OCI-LY3 (cell line): Measurements from ENCODE around the gene CFAP298.

Experiments
- H2AFZ ChIP-seq: fragments of 200-600, 300-600 bp; shearing (Covaris generic); 2 replicates; pipeline ENCODE4 v1.6.0; 2014; ENCODE audit warnings: antibody characterized with exemption, low read depth, low read length
- H3K27ac ChIP-seq: fragments of 200-600, 300-600 bp; sonication (generic); 2 replicates; pipeline ENCODE4 v1.5.1; 2014; ENCODE audit warnings: mild to moderate bottlenecking, low read length, moderate library complexity, mixed read lengths
- H3K27me3 ChIP-seq: fragments of 200-600, 300-600 bp; sonication (generic); 2 replicates; pipeline ENCODE4 v1.6.1; 2014; ENCODE audit warnings: low read depth, low read length, mixed read lengths
- H3K36me3 ChIP-seq: fragments of 200-600, 300-600 bp; sonication (generic); replicated peaks from 2 replicates; pipeline ENCODE3; 2014; ENCODE audit warnings: low read depth, low read length, mixed read lengths
- H3K4me1 ChIP-seq: fragments of 300-600, 200-600 bp; sonication (generic); 2 replicates; pipeline ENCODE4 v1.6.1; 2014; ENCODE audit warnings: low read length, mixed read lengths
- H3K4me2 ChIP-seq: fragments of 200-600, 300-600 bp; sonication (generic); 2 replicates; pipeline ENCODE4 v1.6.1; 2014; ENCODE audit warnings: low read length, mixed read lengths
- H3K4me3 ChIP-seq: fragments of 300-600, 200-600 bp; sonication (generic); 2 replicates; pipeline ENCODE4 v1.5.1; 2014; ENCODE audit warnings: antibody characterized with exemption, mild to moderate bottlenecking, low read length, moderate library complexity
- H3K79me2 ChIP-seq: fragments of 300-600, 200-600 bp; shearing (Covaris generic); 2 replicates; pipeline ENCODE4 v1.6.1; 2014; ENCODE audit warnings: mild to moderate bottlenecking, low read length, mixed read lengths
- H3K9ac ChIP-seq: fragments of 300-600, 200-600 bp; shearing (Covaris generic); 2 replicates; pipeline ENCODE4 v1.6.0; 2014; ENCODE audit warnings: mild to moderate bottlenecking, low read length, moderate library complexity
- H3K9me3 ChIP-seq: fragments of 200-600, 300-600 bp; shearing (Covaris generic); 2 replicates; pipeline ENCODE4 v1.6.1; 2014; ENCODE audit warnings: low read length, mixed read lengths; ENCODE audit not compliant: insufficient read depth
- H4K20me1 ChIP-seq: fragments of 200-600, 300-600 bp; sonication (generic); 2 replicates; pipeline ENCODE4 v1.6.1; 2016; ENCODE audit warnings: low read length, mixed read lengths; ENCODE audit not compliant: insufficient read depth
- EZH2phosphoT487 ChIP-seq: fragments of 200-600 bp; shearing (Covaris generic); IDR thresholded peaks from 2 replicates; pipeline ENCODE4 v1.6.1; 2018; ENCODE audit warnings: antibody characterized with exemption, mixed run types, low read depth
- TF ChIP-seq, protein P1 (sequence below): fragments of 200-600, 300-600 bp; sonication (generic); IDR thresholded peaks from 2 replicates; pipeline ENCODE4 v1.5.1; 2014; ENCODE audit warnings: antibody characterized with exemption, low read length, low read depth

Gene CFAP298

DNA sequence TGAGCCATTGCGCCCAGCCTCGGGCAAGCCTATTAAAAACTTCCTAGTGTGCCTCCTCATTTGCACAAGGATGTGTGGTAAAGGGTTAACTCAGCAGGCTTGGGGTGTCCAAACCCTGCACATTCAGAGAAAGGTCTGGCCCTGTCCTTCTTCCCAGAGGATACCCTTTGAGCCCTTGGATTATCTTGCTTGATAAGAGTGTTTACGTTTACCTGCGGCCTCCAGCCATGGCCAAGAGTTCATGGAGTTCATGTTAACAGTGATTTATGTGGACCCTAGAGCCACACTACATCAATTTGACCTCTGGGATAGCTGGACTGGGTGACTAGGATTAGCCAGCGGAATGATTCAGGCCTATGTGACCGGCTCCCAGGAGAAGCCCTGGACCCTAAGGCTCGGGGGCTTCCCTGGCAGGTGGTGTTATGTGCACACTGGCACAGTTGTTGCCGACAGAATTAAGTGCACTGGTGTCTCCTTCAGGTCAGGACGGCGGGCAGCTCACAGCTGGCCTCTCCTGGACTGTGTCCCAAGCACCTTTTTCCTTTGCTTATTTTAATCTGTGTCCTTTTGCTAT lies 19.2 kb downstream of the CFAP298 start:
- no peaks in the 10 kb centered on the region for H3K9me3 ChIP-seq
- H2AFZ ChIP-seq, result no peak overlapping the region
- H3K4me2 ChIP-seq, result no peak overlapping the region
- TF ChIP-seq, protein P1, sequence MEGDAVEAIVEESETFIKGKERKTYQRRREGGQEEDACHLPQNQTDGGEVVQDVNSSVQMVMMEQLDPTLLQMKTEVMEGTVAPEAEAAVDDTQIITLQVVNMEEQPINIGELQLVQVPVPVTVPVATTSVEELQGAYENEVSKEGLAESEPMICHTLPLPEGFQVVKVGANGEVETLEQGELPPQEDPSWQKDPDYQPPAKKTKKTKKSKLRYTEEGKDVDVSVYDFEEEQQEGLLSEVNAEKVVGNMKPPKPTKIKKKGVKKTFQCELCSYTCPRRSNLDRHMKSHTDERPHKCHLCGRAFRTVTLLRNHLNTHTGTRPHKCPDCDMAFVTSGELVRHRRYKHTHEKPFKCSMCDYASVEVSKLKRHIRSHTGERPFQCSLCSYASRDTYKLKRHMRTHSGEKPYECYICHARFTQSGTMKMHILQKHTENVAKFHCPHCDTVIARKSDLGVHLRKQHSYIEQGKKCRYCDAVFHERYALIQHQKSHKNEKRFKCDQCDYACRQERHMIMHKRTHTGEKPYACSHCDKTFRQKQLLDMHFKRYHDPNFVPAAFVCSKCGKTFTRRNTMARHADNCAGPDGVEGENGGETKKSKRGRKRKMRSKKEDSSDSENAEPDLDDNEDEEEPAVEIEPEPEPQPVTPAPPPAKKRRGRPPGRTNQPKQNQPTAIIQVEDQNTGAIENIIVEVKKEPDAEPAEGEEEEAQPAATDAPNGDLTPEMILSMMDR, result no peak
- TF ChIP-seq EZH2phosphoT487, result no peak
- no peaks in the 10 kb centered on the region for H3K27me3 ChIP-seq
- H3K9ac ChIP-seq, result no peak overlapping the region
- no peak overlapping the region for H3K27ac ChIP-seq
- no peaks in the 10 kb centered on the region for H4K20me1 ChIP-seq
- no peaks in the 10 kb centered on the region for H3K4me1 ChIP-seq
- H3K79me2 ChIP-seq, result no peaks in the 10 kb centered on the region
- H3K36me3 ChIP-seq, result no peaks in the 10 kb centered on the region
- no peak overlapping the region for H3K4me3 ChIP-seq

DNA sequence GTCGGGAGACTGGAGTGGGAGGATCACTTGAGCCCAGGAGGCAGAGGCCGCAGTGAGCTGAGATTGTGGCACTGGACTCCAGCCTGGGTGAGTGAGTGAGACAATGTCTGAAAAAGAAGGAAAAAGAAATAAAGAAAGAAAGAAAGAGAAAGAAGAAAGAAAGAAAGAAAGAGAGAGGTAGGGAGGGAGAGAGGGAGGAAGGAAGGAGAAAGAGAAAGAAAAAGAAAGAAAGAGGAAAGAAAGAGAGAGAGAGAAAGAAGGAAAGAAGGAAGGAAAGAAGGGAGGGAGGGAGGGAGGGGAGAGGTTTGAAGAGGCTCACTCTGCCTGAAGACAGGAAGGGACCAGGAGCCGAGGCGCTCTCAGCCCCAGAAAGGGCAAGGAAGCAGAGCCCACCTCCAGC lies 22.0 kb downstream of the CFAP298 start:
- Histone ChIP-seq H3K27ac (no peak overlapping the region), H3K4me3 (no peak overlapping the region), H3K27me3 (no peaks in the 10 kb centered on the region), H4K20me1 (no peaks in the 10 kb centered on the region), H3K4me1 (no peaks in the 10 kb centered on the region), H3K79me2 (no peaks in the 10 kb centered on the region), H3K9me3 (no peaks in the 10 kb centered on the region), H3K36me3 (no peaks in the 10 kb centered on the region), H2AFZ (no peak overlapping the region), H3K4me2 (no peak overlapping the region), H3K9ac (no peak overlapping the region)
- TF ChIP-seq, protein P1, result no peak
- TF ChIP-seq EZH2phosphoT487, result no peak

DNA sequence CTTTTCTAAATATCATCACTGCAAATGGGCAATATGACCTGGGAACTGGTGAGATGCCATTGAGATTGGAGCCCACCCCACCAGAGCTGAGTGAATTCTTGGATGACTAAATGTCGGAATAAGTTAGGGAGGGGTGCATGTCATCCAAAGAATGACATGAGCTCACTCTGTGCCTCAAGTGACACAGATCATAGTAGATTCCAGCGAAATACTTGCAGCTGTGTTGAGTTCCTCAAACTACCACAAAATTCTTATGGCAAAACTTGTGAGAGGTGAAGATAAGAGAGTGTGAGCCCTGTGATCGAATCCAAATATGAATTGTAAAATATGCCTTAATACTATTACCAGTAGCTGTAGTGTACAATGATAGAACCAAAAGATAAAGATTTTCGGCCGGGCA lies 24.5 kb downstream of the CFAP298 start:
- no peak overlapping the region for H3K9ac ChIP-seq
- H3K27me3 ChIP-seq, result no peaks in the 10 kb centered on the region
- no peak overlapping the region for H3K4me3 ChIP-seq
- H3K36me3 ChIP-seq, result no peaks in the 10 kb centered on the region
- H4K20me1 ChIP-seq, result no peaks in the 10 kb centered on the region
- H3K4me2 ChIP-seq, result no peak overlapping the region
- H3K27ac ChIP-seq, result no peak overlapping the region
- no peaks in the 10 kb centered on the region for H3K79me2 ChIP-seq
- no peaks in the 10 kb centered on the region for H3K9me3 ChIP-seq
- no peaks in the 10 kb centered on the region for H3K4me1 ChIP-seq
- TF ChIP-seq EZH2phosphoT487, result no peak
- TF ChIP-seq, protein P1, result no peak
- H2AFZ ChIP-seq, result no peak overlapping the region

DNA sequence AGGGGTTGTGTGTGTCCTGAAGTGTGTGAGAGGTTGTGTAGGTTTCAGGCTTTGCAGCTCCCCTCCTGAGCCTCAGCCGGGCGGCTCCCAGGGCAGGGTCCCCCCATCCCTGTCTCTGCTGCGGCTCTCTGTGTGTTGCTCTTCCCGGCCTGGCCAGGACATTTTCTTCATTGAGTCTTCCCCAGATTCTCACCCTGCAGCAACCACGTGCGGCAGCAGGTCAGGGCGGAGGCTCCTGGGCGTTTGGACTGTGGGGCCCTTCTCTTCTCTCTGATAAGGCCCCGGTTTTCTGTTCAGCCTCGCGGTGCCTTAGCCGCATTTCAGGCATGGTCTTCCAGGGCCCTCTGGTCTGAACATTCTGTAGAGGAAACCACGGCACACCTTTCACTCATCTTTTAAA lies 25.1 kb downstream of the CFAP298 start:
- H3K27me3 ChIP-seq, result no peaks in the 10 kb centered on the region
- H2AFZ ChIP-seq, result no peak overlapping the region
- H3K27ac ChIP-seq, result no peak overlapping the region
- H3K4me3 ChIP-seq, result no peak overlapping the region
- H3K9ac ChIP-seq, result no peak overlapping the region
- H3K4me1 ChIP-seq, result no peaks in the 10 kb centered on the region
- H3K4me2 ChIP-seq, result no peak overlapping the region
- no peaks in the 10 kb centered on the region for H4K20me1 ChIP-seq
- H3K9me3 ChIP-seq, result no peaks in the 10 kb centered on the region
- no peaks in the 10 kb centered on the region for H3K79me2 ChIP-seq
- TF ChIP-seq, protein P1, result no peak
- TF ChIP-seq EZH2phosphoT487, result no peak
- H3K36me3 ChIP-seq, result no peaks in the 10 kb centered on the region
